H9 (cell line): ENCODE measurements around the gene HOXA9. TPM values are rescaled to one million over a fixed set of nuclear protein-coding genes. Genes with fewer than 3 reads are reported as not detected.

ENCODE experiments used
- DNase-seq: peaks from one replicate; pipeline ENCODE4 v3.0.0-alpha.2; 2017
- H2AFZ ChIP-seq: one replicate; pipeline ENCODE4 v1.6.1; 2013; ENCODE audit warnings: mild to moderate bottlenecking, low read length, control low read depth, moderate library complexity
- H2AK5ac ChIP-seq: 2 replicates; pipeline ENCODE4 v1.6.1; 2013; ENCODE audit warnings: low read length, control low read depth, mixed read lengths; ENCODE audit not compliant: insufficient read length
- H2BK120ac ChIP-seq: one replicate; pipeline ENCODE4 v1.6.1; 2013; ENCODE audit warnings: low read depth, mild to moderate bottlenecking, low read length, control low read depth, inconsistent platforms; ENCODE audit not compliant: poor library complexity, severe bottlenecking
- H2BK12ac ChIP-seq: 2 replicates; pipeline ENCODE4 v1.6.1; 2013; ENCODE audit warnings: low read length, control low read depth, mixed read lengths, low read depth; ENCODE audit not compliant: insufficient read length
- H2BK15ac ChIP-seq: 2 replicates; pipeline ENCODE4 v1.6.1; 2013; ENCODE audit warnings: low read depth, low read length, control low read depth
- H2BK20ac ChIP-seq: one replicate; pipeline ENCODE4 v1.6.1; 2013; ENCODE audit warnings: low read depth, mild to moderate bottlenecking, low read length, control low read depth, inconsistent platforms; ENCODE audit not compliant: poor library complexity, severe bottlenecking
- H2BK5ac ChIP-seq: 2 replicates; pipeline ENCODE4 v1.6.1; 2013; ENCODE audit warnings: low read length, control low read depth, mixed read lengths; ENCODE audit not compliant: insufficient read length
- H3K14ac ChIP-seq: 2 replicates; pipeline ENCODE4 v1.6.1; 2013; ENCODE audit warnings: low read length, control low read depth; ENCODE audit not compliant: insufficient read depth
- H3K18ac ChIP-seq: 2 replicates; pipeline ENCODE4 v1.6.1; 2013; ENCODE audit warnings: low read depth, mild to moderate bottlenecking, mixed read lengths, low read length, control low read depth; ENCODE audit not compliant: insufficient read length
- H3K23ac ChIP-seq: 2 replicates; pipeline ENCODE4 v1.6.1; 2013; ENCODE audit warnings: low read length, control low read depth, mixed read lengths, low read depth; ENCODE audit not compliant: insufficient read length
- H3K23me2 ChIP-seq: 2 replicates; pipeline ENCODE4 v1.6.1; 2013; ENCODE audit warnings: low read depth, mild to moderate bottlenecking, mixed read lengths, low read length, control low read depth; ENCODE audit not compliant: insufficient read length, poor library complexity, severe bottlenecking
- H3K27ac ChIP-seq: 2 replicates; pipeline ENCODE4 v1.5.1; 2013; ENCODE audit warnings: low read length, control low read depth, mixed read lengths, low read depth; ENCODE audit not compliant: insufficient read length
- H3K27me3 ChIP-seq: 2 replicates; pipeline ENCODE4 v1.6.1; 2013; ENCODE audit warnings: low read length, control low read depth, inconsistent platforms; ENCODE audit not compliant: insufficient read depth
- H3K4ac ChIP-seq: 2 replicates; pipeline ENCODE4 v1.6.1; 2013; ENCODE audit warnings: low read depth, mild to moderate bottlenecking, control low read depth, inconsistent platforms, low read length, moderate library complexity
- H3K4me1 ChIP-seq: 2 replicates; pipeline ENCODE4 v1.6.1; 2013; ENCODE audit warnings: low read length, control low read depth, inconsistent platforms; ENCODE audit not compliant: insufficient read depth
- H3K4me2 ChIP-seq: 2 replicates; pipeline ENCODE4 v1.6.1; 2013; ENCODE audit warnings: low read length, control low read depth, mixed read lengths; ENCODE audit not compliant: insufficient read length, insufficient read depth
- H3K56ac ChIP-seq: 2 replicates; pipeline ENCODE4 v1.6.1; 2013; ENCODE audit warnings: low read depth, mild to moderate bottlenecking, mixed read lengths, low read length, control low read depth; ENCODE audit not compliant: insufficient read length
- H3K79me1 ChIP-seq: 2 replicates; pipeline ENCODE4 v1.6.1; 2013; ENCODE audit warnings: low read depth, mild to moderate bottlenecking, moderate library complexity, low read length, control low read depth, inconsistent platforms; ENCODE audit not compliant: insufficient read depth, poor library complexity, severe bottlenecking
- H3K79me2 ChIP-seq: 2 replicates; pipeline ENCODE4 v1.6.1; 2013; ENCODE audit warnings: low read length, control low read depth, inconsistent platforms; ENCODE audit not compliant: insufficient read depth
- H3K9ac ChIP-seq: 2 replicates; pipeline ENCODE4 v1.6.1; 2013; ENCODE audit warnings: low read length, control low read depth, mixed read lengths; ENCODE audit not compliant: insufficient read length; ENCODE audit errors: extremely low read depth
- H3K9me3 ChIP-seq: one replicate; pipeline ENCODE4 v1.6.1; 2013; ENCODE audit warnings: low read depth, low read length, inconsistent platforms; ENCODE audit not compliant: control insufficient read depth
- H3T11ph ChIP-seq: one replicate; pipeline ENCODE4 v1.6.1; 2013; ENCODE audit warnings: mild to moderate bottlenecking, low read length, control low read depth, inconsistent platforms
- H4K20me1 ChIP-seq: one replicate; pipeline ENCODE4 v1.6.1; 2013; ENCODE audit not compliant: control insufficient read depth, insufficient read length, insufficient read depth
- H4K5ac ChIP-seq: 2 replicates; pipeline ENCODE4 v1.6.1; 2013; ENCODE audit warnings: low read depth, mild to moderate bottlenecking, mixed read lengths, low read length, control low read depth; ENCODE audit not compliant: insufficient read length
- H4K8ac ChIP-seq: replicated peaks from 2 replicates; pipeline ENCODE4 v1.6.1; 2013; ENCODE audit warnings: low read length, control low read depth, mixed read lengths, low read depth; ENCODE audit not compliant: insufficient read length
- H4K91ac ChIP-seq: 2 replicates; pipeline ENCODE4 v1.6.1; 2013; ENCODE audit warnings: low read depth, mild to moderate bottlenecking, moderate library complexity, mixed read lengths, low read length, control low read depth; ENCODE audit not compliant: insufficient read length
- H3K27ac Mint-ChIP-seq, 3 experiments: 2 replicates in 2 of 3; 3 replicates in 1 of 3; pipeline ENCODE4 v1.8.0; 2020 to 2021; ENCODE audit warnings: mixed read lengths in 3 of 3, mild to moderate bottlenecking in 1 of 3, moderate library complexity in 1 of 3
- H3K27me3 Mint-ChIP-seq: 2 replicates; pipeline ENCODE4 v1.8.0; 2021; ENCODE audit warnings: low read depth, mild to moderate bottlenecking, moderate library complexity, mixed read lengths
- H3K36me3 Mint-ChIP-seq, 3 experiments: 2 replicates in 2 of 3; 3 replicates in 1 of 3; pipeline ENCODE4 v1.8.0; 2020 to 2021; ENCODE audit warnings: low read depth in 3 of 3, mixed read lengths in 3 of 3; ENCODE audit not compliant: insufficient read depth in 1 of 3
- H3K4me1 Mint-ChIP-seq, 2 experiments: 2 replicates each; pipeline ENCODE4 v1.8.0; 2020; ENCODE audit warnings: mixed read lengths in 2 of 2
- H3K4me3 Mint-ChIP-seq, 2 experiments: 2 replicates in 1 of 2; 3 replicates in 1 of 2; pipeline ENCODE4 v1.8.0; 2020 to 2021; ENCODE audit warnings: mild to moderate bottlenecking in 2 of 2, mixed read lengths in 2 of 2, moderate library complexity in 1 of 2
- H3K9me3 Mint-ChIP-seq, 2 experiments: 2 replicates in 1 of 2; 3 replicates in 1 of 2; pipeline ENCODE4 v1.8.0; 2020; ENCODE audit warnings: mild to moderate bottlenecking in 2 of 2, mixed read lengths in 2 of 2, moderate library complexity in 1 of 2
- WGBS: extraction: QIAGEN DNeasy Blood & Tissue Kit; methylation state at CpG from one replicate; pipeline ENCODE4 v1.1.7; 2013; ENCODE audit warnings: missing lambda C conversion rate, low lambda C conversion rate, mixed read lengths; ENCODE audit not compliant: insufficient read length; ENCODE audit errors: extremely low coverage; 5-methylcytosine and 5-hydroxymethylcytosine counted together
- total RNA-seq: library from RNA; stranded (reverse); gene quantifications from 2 replicates; pipeline ENCODE4 v1.2.1, GENCODE V29; 2021
- TF ChIP-seq, protein P1 (sequence below): fragments of 200-600 bp; sonication (generic); conservative IDR thresholded peaks from 3 replicates; pipeline ENCODE4 v1.8.0; 2021; ENCODE audit warnings: antibody characterized with exemption, mild to moderate bottlenecking

The HOXA9 gene
- total RNA-seq, 1 experiment from 2014 or later = not detected

DNA sequence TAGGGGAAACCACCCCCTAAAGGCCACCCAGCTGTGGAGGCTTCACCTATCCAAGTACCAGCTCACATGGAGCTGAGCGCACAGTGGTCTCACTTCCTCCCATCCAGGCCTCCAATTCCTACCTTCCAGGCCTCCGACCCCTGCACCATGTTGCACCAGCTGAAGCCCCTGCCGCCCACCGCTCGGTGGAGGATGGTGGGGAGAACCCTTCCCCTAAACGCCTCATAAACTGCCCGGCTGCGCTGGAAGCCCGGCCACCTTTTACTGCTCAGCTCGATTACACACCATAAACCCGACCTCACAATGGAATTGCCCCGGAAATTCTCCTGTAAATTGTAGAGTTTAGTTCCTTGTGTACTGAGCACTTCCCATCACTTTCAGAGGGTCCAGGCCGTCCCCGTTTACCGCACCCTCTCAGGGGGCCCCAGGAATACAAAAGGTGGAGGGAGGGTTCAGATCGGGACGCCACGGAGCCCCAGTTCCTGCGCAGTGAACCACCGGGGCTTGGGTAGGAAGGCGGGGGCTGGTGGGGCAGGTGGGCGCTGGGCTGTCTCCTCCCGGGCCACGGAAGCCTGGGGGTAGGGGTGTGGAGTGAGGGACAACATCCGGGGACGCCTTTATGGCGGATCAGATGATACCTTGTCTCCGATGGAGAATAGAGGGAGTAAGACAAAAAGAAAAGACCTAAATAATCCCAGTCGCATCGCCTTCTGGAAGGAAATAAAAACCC is 7.5 kb downstream of the HOXA9 start:
- H3K9ac ChIP-seq = no peak overlapping the region
- DNase-seq = peak; percentile 26
- H3K9me3 Mint-ChIP-seq = peaks cover 13 to 24% of the 10 kb centered on the region in 2 experiments
- H3K56ac ChIP-seq = no peak overlapping the region
- no peak overlapping the region for H3K23ac ChIP-seq
- no peak overlapping the region for H2BK120ac ChIP-seq
- no peak overlapping the region for H3K27ac ChIP-seq
- H3K79me1 ChIP-seq = no peaks in the 10 kb centered on the region
- TF ChIP-seq, protein P1, sequence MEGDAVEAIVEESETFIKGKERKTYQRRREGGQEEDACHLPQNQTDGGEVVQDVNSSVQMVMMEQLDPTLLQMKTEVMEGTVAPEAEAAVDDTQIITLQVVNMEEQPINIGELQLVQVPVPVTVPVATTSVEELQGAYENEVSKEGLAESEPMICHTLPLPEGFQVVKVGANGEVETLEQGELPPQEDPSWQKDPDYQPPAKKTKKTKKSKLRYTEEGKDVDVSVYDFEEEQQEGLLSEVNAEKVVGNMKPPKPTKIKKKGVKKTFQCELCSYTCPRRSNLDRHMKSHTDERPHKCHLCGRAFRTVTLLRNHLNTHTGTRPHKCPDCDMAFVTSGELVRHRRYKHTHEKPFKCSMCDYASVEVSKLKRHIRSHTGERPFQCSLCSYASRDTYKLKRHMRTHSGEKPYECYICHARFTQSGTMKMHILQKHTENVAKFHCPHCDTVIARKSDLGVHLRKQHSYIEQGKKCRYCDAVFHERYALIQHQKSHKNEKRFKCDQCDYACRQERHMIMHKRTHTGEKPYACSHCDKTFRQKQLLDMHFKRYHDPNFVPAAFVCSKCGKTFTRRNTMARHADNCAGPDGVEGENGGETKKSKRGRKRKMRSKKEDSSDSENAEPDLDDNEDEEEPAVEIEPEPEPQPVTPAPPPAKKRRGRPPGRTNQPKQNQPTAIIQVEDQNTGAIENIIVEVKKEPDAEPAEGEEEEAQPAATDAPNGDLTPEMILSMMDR = no peak
- H4K91ac ChIP-seq = no peak overlapping the region
- H3K4me1 Mint-ChIP-seq = peaks cover 3 to 11% of the 10 kb centered on the region in 2 experiments; a peak in 3 of 4 replicates
- no peak overlapping the region for H3K4me2 ChIP-seq
- H3K79me2 ChIP-seq = no peaks in the 10 kb centered on the region
- H4K8ac ChIP-seq = no peak overlapping the region
- H3K4me3 Mint-ChIP-seq = no peak overlapping the region
- H4K5ac ChIP-seq = no peak overlapping the region
- H3K9me3 ChIP-seq = no peaks in the 10 kb centered on the region
- H2BK5ac ChIP-seq = no peak overlapping the region
- no peak overlapping the region for H2BK20ac ChIP-seq
- no peak overlapping the region for H2AK5ac ChIP-seq
- no peak overlapping the region for H3K4ac ChIP-seq
- H3K4me1 ChIP-seq = no peaks in the 10 kb centered on the region
- WGBS = no CpG with 5 or more reads among the region's 30 CpGs
- no peak overlapping the region; a peak in 1 of 7 replicates for H3K27ac Mint-ChIP-seq
- peaks cover 0 to 6% (median 0%) of the 10 kb centered on the region in 3 experiments; a peak in 3 of 7 replicates for H3K36me3 Mint-ChIP-seq
- no peaks in the 10 kb centered on the region for H4K20me1 ChIP-seq
- H3K27me3 ChIP-seq = peaks cover 97% of the 10 kb centered on the region
- H3K23me2 ChIP-seq = no peaks in the 10 kb centered on the region
- H2BK12ac ChIP-seq = no peak overlapping the region
- H2AFZ ChIP-seq = no peak overlapping the region
- no peak overlapping the region for H2BK15ac ChIP-seq
- H3T11ph ChIP-seq = no peak overlapping the region
- peaks cover 98% of the 10 kb centered on the region for H3K27me3 Mint-ChIP-seq
- no peak overlapping the region for H3K14ac ChIP-seq
- no peak overlapping the region for H3K18ac ChIP-seq
